HG03064 (cell line): ENCODE measurements around the gene MRPS6.

Experiments
- ATAC-seq: cut with Tn5 transposase; IDR thresholded peaks from one replicate; pipeline ENCODE4 v1.9.1; 2021; ENCODE audit warnings: low read depth; ENCODE audit not compliant: unreplicated experiment

The MRPS6 gene

DNA sequence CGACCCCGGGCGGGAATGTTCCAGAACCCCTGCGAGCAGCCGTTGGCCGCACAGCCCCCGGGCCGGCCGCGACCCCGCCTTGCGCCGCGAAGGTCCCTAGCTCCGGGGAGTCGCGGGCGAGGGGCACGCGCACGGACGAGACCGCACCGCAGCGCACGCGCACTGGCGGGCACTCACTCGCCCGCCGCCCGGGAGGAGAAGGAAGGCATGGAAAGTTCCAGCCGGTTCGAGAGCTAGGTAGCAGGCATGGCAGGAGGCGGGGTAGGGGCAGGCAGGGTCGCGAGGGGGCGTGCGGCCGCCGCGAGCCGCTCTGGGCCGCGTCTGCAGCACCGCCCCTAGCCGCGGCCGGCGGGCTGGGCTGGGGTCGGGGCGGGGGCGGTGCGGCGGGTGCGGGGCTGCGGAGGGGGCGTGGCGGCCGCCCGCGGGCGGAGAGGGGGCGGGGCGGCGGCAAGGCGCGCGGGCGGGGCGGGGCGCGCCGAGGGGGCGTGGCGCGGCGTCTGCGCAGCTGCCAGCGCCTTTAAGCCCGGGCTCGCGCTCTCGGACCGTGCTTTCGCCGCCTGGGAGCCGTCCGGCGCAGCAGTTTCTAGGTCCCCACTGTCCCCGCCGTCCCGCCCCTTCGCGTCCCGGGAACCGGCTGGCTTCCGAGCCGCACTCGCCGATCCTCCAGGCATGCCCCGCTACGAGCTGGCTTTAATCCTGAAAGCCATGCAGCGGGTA is at the start of gene MRPS6, which contains the start of gene SLC5A3:
Gene MRPS6 (plus strand): TSS at position 547 of the 717 bp plus-strand sequence. CDS start 123 bp downstream, at position 670.
Gene SLC5A3 (plus strand): TSS at position 547 of the 717 bp plus-strand sequence. CDS start 21,621 bp downstream, outside the sequence.
- ATAC-seq: peak; percentile 69

GRCh38 chr21:34023691-34024373 is 49.5 kb upstream of the MRPS6 start:
- ATAC-seq: no peak

- ATAC-seq: no peak
Observed at GRCh38 chr21:34024374-34024693, 49.0 kb upstream of the MRPS6 start.

DNA sequence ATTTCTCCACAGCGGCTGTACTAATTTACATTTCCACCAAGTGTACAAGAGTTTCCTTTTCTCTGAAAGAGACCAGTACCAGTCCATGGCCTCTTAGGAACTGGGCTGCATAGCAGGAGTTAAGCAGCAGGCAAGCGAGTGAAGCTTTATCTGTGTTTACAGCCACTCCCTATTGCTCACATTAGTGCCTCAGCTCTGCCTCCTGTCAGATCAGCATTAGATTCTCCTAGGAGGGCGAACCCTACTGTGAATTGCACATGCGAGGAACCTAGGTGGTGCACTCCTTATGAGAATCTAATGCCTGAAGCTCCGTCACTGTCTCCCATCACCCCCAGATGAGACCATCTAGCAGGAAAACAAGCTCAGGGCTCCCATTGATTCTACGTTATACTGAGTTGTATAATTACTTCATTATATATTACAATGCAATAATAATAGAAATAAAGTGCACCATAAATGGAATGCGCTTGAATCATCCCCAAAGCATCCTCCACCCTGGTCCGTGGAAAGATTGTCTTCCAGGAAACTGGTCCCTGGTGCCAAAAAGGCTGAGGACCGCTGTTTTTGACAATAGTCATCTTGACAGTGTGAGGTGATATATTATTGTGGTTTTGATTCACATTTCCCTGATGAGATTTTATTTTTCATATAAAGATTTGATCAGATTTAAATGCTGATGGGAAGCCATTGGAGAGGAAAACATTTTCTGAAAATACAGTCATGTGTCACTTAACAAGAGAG is 45.5 kb upstream of the MRPS6 start:
- ATAC-seq: no peak

GRCh38 chr21:34029743-34030528 is 43.4 kb upstream of the MRPS6 start:
- ATAC-seq: no peak

DNA sequence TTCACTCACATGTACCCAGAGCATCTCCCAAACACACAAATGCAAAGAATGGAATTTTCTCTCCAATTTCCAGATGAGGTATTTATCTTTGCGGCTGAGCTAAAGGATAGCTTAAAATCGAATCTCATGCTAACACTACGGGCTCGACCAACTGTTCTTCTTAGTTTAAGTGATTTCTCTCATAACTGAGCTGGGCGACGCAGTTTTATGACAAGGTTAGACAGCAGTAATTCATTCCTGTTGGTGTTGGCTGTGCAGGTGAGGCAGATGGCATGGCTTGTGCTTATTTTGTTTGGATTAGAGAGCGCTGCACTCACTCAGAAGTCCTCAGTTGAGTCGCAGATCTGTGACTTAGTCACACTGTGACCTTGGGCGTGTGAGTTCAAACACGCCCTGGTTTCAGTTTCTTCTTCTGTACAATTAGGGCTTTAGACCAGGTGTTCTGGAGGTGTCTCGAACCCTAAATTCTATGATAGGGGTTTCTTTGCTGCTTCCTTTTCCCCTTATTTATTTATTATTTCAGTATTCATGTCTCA is 41.5 kb upstream of the MRPS6 start:
- no peak for ATAC-seq

- no peak for ATAC-seq
Observed at GRCh38 chr21:34034369-34035014, 38.9 kb upstream of the MRPS6 start.

DNA sequence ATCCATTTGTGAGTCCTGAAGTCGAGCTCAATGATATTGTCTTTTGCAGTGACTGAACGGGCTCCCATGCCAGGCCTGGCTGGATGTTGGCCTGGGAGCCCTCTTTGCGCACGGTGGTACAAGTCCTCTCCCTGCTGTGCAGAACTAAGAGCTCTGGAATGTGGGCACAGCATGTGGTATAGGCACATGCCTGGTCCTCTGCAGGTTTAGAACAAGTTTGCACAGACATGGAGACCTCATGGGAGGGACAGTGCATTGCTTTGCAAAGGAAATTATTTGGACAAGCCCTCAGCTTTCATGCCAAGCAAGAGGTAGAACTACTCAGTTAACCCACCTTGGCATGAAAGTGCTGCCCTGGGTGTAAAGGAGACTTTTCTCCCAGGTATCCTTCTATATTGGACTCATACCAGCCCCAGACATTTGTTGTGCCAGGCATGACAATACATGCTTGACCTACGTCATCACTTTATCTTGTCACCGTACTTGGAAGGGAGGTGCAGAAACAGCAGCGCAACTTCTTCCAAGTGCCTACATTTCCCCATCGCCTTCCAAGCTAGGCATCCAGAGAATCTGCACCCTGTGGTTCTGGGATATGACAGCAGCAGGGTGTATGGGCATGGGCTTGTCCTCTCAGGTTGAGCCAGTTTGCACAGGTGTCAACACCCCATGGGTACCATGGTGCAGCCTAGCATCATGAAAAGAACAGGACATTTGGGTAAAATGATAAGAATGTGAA is 37.6 kb upstream of the MRPS6 start:
- ATAC-seq: no peak

DNA sequence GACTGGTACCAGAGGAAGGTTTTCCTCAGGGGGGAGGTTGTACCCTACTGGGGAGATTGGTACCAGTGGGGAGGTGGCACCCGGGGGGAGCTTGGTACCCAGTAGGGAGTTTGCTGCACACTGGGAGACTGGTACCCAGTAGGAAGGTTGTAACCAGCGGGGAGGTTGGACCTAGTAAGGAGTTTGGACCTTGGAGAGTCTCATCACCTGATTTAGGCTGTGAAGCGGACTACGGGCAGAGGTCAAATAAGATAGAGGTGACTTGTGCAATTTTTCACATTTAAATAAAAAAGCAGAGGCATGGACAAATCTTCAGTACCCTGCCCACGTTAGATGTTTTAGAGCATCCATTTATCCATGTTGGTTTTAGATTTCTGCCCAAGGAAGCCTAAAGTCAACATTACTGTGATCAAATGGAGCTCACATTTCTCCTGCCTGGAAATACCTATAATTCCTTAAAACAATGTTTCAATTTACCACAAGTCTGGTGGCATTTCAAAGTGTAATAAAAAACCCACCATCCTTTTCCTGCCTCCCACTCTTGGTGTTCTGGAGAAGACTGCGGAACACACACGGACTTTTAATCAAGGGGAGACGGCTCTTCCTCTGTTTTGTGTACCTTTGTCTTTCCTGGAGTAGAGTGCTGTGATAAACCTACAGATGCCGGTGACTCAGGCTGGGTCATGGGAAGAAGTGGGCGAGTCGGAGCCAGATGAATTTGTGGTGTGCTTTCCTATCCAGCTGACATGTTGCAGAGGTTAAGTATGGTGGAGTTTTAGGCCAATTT is 36.2 kb upstream of the MRPS6 start:
- ATAC-seq: no peak

- no peak for ATAC-seq
Observed at GRCh38 chr21:34039678-34040382, 33.5 kb upstream of the MRPS6 start.

DNA sequence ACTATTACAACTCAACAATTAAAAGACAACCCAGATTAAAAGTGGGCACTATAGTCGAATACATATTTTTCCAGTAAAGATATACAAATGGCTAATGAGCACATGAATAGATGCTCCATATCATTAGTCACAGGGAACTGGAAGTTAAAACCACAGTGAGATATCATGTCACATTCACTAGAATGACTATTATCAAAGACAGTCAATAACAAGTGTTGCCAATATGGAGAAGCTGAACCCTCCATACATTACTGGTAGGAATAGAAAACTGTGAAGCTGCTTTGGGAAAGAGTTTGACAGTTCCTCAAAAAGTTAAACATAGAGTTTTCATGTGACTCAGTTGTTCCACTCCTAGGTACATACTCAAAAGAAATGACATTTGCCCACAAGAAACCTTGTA is 30.6 kb upstream of the MRPS6 start:
- ATAC-seq: no peak

DNA sequence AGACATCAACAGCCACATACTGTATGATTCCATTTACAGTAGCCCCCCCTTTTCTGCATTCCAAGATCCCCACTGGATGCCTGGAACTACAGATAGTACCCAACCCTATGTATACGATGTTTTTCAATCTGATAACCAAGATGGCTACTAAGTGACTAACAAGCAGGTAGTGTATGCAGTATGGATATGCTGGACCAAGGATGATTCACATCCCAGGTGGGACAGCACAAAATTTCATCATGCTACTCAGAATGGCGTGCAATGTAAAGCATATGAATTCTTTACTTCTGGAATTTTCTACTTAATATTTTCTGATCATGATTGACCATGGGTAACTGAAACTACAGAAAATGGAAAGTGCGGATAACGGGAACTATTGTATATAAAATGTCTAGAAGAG is 30.0 kb upstream of the MRPS6 start:
- no peak for ATAC-seq

GRCh38 chr21:34046917-34047316 is 26.5 kb upstream of the MRPS6 start:
- ATAC-seq: no peak

- no peak for ATAC-seq
Observed at GRCh38 chr21:34047835-34048234, 25.5 kb upstream of the MRPS6 start.

GRCh38 chr21:34052171-34052570 is 21.2 kb upstream of the MRPS6 start:
- ATAC-seq: no peak

DNA sequence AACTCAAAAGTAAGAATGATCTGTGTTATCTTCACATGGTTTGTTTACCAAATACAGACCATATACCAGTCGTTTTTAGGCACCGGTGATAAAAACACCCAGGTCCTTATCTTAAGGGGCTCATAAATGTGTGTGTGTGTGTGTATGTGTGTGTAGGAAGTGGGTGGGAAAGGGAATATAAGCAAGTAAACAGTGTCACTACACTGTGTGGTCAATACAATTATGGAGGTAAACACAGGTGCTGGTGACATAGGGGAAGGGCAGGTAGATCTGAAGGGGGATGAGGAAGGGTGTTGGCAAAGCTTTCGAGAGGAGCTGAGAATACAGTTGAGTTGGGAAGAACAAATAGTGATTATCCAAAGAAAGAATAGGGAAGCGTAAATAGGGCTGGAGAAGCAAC is 19.1 kb upstream of the MRPS6 start:
- ATAC-seq: no peak

- no peak for ATAC-seq
Observed at GRCh38 chr21:34055615-34056014, 17.8 kb upstream of the MRPS6 start.

DNA sequence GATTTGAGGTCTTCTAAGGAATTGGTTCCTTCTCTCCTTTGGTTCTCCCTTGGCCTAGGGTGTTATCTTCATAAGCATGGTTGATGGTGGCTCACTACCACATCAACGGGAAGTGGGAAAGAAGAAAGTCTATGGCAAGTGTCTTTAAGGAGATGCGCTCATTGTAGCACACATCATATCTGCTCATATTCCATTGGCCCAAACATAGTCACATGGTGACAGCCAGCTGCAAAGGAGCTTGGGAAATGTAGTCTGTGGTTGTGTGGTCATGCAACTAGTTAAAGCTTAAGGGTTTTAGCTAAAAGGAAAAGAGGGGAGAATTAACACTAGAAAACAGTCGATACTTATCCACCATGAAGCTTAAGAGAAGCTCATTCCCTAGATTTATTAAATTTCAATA is 11.4 kb upstream of the MRPS6 start:
- no peak for ATAC-seq
